ENCODE results near the gene RNF157.

DNA sequence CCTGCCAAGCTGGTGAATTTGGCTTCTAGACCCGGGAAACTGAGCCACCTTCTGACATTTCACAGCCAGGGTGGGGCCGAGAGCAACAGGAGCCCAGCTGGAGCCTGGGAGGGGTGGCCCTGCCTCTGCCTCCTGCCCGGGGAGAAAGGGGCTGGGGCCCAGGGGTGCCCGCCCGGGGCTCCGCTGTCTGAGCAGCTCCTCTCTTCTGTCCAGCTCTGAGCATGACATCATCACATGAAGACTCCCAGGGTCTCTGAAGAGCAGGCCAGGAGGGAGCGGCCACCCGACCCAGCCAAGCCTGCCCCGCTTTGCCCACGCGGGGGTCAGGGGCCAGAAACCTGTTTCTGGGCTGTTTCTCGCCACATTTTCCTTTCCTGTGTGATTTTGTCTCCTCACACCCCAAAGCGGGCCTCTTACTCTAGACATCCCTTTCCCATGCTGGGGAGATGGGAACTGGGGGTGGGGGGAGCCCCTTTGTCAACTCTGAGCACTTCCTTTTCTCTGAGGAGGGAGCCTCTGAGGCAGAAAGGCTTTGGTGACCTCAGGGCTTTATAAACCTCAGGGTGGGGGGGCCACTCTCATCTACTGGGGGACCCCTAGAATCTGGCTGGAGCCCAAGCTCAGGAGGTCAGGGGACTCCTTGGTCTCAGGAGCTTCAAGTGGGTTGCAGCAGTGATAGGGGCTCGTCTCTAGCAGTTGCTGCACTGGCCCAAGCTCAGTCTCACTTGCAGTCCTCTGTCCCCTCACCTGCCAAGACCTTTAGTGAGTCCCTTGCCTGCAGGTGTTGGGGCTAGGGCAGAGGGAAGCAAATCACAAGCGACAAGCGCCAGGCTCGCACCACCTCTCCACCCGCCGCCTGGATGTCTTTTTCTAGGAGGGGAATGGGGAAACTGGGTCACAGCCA is 32.5 kb upstream of the RNF157 start:
- TF ChIP-seq POLR2A (IDR thresholded peaks at IDR 0.05; ENCODE audit: low read depth, low read length) = 0 out of 2 replicates have a peak, but pooled peaks have one; percentile 6
- 0 out of 2 replicates have a peak, but pooled peaks have one; percentile 27 for TF ChIP-seq POLR2AphosphoS5 (IDR thresholded peaks at IDR 0.05; ENCODE audit: low read depth, low read length)
- no peak for TF ChIP-seq TAF1 (IDR thresholded peaks at IDR 0.05; ENCODE audit: borderline replicate concordance, low read depth, low read length)
